ENCODE data around the gene TMEM38A.
"Not testable (repeated sequence)": the region's sequence is repeated elsewhere in the genome, so short reads cannot be mapped to it uniquely, and the experiment has no call there.

The TMEM38A gene

DNA sequence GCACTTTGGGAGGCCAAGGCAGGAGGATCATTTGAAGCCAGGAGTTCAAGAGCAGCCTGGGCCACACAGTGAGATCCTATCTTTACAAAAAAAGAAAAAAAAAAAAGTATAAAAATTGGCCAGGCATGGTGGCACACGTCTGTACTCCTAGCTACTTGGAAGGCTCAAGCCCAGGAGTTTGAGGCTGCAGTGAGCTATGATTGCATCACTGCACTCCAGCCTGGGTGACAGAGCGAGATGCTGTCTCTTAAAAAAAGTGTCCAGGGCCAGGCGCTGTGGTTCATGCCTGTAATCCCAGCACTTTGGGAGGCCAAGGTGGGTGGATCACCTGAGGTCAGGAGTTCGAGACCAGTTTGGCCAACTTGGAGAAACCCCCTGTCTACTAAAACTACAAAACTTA lies 12.9 kb downstream of the TMEM38A start:
- DNase-seq: not testable (repeated sequence)

DNA sequence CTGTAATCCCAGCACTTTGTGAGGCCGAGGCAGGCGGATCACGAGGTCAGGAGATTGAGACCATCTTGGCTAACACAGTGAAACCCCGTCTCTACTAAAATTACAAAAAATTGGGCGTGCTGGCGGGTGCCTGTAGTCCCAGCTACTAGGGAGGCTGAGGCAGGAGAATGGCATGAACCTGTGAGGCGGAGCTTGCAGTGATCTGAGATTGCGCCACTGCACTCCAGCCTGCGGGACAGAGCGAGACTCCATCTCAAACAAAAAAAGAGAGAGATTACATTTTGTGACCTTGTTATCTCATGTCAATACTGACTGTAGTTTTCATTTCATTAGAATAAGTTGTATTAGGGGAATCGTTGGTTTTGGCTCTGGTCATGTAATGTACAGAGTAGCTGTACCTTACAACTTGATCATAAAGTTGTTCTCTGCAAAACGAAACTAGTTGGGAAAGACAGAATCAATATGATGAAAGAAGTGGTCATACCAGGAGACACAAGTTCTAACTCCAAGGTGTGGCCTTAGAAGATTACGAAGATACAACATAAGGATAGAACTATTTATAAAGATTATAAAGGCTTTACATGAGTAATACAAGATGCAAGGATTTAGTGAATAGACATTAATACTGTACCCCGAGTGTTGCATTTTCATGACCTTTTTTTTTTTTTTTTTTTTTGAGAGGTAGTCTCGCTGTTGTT lies 15.3 kb downstream of the TMEM38A start:
- no peak for DNase-seq

DNA sequence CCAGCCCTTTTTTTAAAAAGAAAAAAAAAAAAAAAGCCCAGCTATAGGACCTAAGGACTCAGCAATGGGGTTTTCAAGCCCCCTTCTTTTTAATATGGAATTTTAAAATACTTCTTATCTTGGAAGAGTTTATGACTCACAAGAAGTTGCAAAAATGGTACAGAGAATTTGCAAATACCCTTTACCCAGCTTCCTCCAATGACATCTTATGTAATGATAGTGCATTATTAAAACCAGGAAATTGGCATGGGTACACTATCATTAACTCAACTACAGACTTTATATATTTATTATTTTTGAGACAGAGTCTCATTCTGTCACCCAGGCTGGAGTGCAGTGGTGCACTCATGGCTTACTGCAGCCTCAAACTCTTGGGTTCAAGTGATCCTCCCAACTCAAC lies 16.1 kb downstream of the TMEM38A start:
- no peak for DNase-seq

DNA sequence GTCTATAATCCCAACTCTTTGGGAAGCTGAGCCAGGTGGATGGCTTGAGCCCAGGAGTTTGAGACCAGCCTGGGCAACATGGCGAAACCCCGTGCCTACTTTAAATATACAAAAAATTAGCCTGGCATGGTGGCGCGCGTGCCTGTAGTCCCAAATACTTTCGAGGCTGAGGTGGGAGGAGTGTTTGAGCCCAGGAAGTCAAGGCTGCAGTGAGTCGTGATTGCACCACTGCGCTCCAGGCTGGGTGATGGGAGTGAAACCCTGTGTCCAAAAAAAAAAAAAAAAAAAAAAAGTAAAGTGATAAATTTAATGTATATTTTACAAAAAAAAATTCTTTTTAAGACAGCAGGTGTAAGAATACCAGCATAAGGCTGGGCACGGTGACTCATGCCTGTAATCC lies 17.6 kb downstream of the TMEM38A start:
- DNase-seq: no peak

DNA sequence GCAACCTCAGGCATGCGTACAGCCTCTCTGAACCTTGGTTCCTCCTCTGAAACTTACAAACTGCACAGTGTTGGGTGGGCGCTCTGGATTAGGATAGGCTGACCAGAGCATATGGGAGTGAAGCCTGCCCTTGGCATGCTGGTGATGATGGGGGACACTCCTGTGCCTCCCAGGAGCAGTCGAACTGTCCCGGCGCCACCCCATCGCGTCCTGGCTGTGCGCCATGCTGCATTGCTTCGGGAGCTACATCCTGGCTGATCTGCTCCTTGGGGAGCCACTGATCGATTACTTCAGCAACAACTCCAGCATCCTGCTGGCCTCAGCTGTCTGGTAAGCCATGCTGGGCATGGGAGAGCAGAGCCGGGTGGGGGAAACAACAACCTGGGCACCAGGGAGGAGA lies 18.9 kb downstream of the TMEM38A start:
- DNase-seq: no peak

DNA sequence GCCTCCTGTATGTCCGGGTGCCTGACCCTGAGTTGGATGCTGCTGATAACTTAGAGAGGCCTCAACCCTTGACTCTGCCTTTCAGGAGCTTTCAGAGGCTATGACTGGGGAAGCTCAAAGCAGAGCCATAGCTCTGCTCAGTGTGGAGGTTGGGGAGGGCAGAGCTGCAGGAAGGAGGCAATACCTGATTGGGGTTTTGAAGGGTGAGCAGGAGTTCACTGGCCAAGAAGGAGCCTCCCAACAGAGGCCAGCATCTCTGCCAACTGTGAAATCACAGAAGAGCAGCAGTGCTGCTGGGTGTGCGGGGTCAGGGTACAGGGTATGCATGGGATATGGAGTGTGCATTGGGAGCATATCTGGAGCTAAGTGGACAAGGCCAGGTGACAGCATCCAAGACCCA lies 21.6 kb downstream of the TMEM38A start:
- no peak for DNase-seq

DNA sequence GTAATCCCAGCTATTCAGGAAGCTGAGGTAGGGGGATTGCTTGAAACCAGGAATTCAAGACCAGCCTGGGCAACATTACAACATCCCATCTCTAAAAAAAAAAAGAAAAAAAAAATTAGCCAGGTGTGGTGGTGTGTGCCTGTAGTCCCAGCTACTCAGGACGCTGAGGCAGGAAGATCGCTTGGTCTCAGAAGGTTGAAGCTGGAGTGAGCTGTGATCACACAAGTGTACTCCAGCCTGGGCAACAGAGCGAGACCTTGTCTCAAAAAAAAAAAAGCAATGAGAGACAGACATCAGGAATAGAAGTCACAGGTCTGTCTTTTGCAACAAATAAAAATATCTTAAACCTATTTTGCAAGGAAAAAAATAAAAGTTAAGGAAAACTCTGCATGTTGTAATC lies 23.3 kb downstream of the TMEM38A start:
- no peak for DNase-seq

DNA sequence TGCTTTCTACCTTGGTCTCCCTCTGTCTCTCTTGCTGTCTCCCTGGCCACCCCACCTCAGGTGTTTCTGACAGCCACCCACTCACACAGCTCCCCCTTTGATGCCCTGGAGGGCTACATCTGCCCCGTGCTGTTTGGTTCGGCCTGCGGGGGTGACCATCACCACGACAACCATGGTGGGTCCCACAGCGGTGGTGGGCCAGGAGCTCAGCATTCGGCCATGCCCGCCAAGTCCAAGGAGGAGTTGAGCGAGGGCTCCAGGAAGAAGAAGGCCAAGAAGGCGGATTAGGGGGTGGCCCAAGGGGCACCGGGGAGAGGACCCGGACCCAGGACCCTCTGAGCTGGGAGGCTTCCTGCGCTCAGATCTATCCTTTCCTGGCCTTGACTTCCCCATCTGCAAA lies 27.1 kb downstream of the TMEM38A start:
- no peak for DNase-seq

DNA sequence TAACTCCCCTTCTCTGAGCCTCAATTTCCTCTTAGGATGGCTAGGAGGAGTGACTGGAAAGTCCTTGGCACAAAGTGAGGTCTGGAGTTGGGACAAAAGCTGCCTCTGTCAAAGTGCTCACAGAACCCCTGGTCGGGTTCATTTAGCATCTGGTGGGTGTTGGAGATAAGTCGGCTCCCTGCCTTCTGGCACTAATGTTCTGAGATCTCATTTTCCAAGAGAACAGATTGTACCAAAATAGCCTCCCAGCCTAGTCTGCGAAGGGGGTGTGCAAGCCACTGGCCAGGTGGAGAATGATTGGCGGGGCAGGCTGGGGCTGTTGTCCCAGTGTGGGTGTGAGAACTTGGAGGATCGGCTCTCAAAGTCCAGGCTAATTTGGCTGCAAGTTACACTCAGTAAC lies 38.0 kb downstream of the TMEM38A start:
- peak in 6 of 58 donors; percentile 0 to 45 (median 10) for DNase-seq

DNA sequence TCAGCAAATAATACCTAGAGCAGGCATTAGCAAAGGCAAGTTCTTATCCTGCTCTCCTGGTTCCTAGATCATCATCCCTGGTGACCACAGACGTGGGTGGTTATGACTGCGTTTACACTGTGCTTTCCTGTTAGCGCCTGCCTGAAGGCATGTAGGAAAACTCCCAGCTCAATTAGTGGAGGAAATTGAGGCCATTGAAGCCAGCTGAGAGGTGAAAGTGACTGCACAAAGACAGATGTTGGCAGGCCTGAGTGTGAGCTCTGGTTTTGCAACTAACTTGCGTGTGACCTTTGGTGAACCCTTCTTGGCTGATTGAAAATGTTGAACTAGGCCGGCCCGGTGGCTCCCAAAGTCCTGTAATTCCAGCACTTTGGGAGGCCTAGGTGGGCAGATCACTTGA lies 41.2 kb downstream of the TMEM38A start:
- no peak for DNase-seq

DNA sequence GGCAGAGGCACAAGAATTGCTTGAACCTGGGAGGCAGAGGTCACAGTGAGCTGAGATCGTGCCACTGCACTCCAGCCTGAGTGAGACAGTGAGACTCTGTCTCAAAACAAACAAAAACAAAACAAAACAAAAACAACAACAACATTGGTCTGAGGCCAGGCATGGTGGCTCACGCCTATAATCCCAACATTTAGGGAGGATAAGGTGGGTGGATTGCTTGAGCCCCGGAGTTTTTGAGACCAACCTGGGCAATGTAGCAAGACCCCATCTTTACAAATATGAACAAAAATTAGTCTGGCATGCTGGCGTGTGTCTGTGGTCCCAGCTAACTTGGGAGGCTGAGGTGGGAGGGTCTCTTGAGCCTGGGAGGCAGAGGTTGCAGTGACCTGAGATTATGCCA lies 42.7 kb downstream of the TMEM38A start:
- no peak for DNase-seq

DNA sequence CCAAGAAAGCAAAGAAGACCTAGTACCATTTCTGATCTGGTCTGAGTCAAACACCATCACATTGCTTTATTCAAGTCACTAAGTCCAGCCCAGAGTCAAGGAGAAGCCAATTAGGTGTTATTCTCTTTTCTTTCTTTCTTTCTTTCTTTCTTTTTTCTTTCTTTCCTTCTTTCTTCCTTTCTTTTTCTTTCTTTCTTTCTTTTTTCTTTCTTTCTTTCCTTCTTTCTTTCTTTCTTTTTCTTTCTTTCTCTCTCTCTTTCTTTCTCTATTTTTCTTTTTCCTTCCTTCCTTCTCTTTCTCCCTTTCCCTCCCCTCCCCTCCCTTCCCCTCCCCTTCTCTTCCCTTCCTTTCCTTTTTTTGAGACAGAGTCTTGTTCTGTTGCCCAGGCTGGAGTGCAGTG lies 49.9 kb downstream of the TMEM38A start:
- not testable (repeated sequence) for DNase-seq

DNA sequence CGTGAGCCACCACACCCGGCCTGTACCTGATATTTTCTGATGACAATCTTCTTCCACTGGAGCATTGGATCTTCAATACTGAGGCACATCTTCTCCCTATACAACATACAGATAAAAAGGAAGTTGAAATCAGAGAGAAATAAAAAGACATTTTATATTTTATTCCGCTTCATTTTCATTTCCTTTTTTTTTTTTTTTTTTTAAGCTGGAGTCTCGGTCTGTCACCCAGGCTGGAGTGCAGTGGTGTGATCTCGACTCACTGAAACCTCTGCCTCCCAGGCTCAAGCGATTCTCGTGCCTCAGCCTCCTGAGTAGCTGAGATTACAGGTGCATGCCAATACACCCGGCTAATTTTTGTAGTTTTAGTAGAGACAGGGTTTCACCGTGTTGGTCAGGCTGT lies 51.4 kb downstream of the TMEM38A start:
- DNase-seq: not testable (repeated sequence)

DNA sequence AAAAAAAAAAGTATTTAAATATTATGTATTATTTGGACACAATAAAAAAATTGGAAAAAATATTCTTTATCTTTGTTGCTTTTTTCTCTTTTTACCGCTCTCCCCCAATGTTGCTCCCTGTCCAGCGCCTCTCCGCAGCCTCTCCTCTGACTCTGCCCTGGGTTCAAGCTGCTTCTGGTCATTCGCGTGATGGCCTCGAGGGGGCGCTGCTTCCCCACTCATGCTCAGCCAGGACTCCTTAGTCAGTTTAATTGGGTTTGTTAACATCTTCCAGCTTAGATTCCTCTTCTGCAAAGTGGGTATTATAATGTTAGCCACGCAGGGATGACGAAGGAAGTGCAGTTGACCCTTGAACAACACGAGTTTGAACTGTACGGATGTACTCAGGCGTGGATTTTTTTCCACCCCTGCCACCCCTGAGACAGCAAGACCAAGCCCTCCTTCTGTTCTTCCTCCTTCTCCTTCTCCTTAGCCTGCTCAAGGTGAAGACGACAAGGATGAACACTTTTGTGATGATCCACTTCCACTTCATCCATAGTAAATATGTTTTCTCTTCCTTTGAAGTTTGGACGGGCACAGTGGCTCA lies 53.9 kb downstream of the TMEM38A start:
- peak in 55 of 58 donors; percentile 1 to 78 (median 33) for DNase-seq

DNA sequence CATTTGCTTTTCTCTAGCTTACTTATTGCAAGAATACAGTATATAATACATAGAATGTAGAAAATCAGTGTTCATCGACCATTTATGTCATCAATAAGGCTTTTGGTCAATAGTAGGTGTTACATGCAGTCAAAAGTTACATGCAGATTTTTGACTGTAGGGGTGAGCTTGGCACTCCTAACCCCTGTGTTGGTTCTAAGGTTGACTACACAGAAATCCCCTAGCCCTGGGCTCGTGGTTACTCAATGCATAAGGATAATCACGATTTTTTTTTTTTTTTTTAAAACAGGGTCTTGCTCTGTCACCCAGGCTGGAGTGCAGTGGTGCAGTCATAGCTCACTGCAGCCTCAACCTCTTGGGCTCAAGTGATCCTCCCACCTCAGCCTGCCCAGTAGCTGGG lies 54.7 kb downstream of the TMEM38A start:
- DNase-seq: no peak

DNA sequence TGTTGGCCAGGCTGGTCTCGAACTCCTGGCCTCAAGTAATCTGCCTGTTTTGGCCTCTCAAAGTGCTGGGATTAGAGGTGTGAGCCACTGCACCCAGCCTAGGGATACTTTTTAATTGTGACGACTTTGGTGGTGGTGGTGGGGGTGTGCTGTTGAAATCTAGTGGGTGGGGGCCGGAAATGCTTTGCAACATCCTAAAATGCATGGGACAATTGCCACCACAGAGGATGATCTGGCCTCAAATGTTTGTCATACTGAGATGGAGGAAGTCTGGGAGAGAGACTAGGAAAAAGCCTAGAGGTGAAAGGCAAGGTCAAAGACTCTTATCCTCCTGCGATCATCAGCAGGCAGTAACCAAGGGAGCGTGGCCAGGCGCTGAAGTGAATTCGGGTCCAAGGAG lies 60.1 kb downstream of the TMEM38A start:
- no peak for DNase-seq

DNA sequence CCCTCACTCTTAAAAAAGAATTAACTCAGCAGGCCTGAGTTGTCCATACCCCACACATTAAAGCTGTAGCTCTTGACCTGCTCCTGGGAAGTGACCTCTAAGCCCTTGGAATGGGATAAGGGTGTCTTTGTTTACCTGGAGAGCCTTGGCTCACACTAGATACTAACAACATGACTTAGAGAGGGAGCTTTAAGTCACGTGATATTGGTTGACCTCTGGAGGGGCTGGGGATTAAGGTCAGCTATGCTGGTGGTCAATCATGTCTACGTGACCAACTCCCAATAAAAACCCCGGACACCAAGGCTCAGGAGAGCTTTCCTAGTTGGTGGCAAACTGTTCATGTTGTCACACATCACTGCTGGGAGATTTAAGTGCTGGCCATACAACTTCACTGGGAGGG lies 61.7 kb downstream of the TMEM38A start:
- no peak for DNase-seq

DNA sequence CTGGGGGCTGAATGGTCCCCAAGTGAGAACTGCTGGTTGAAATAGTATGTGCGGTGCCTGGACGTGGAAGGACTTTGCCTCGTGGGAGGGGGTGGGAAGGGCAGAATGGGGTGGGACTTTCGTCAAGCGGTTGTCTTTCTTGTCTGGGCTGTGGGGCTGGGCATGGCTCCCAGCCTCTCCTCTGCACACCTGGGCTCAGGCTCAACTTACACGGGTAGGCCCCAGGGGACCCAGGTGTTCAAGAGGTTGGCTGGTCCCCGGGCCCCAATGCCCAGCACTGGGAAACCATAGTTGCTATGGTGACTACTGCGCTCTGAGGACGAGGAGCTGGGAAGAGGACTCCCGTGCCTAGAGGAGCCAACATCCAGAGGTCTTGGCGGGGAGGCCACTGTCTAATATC lies 66.0 kb downstream of the TMEM38A start:
- DNase-seq: no peak

DNA sequence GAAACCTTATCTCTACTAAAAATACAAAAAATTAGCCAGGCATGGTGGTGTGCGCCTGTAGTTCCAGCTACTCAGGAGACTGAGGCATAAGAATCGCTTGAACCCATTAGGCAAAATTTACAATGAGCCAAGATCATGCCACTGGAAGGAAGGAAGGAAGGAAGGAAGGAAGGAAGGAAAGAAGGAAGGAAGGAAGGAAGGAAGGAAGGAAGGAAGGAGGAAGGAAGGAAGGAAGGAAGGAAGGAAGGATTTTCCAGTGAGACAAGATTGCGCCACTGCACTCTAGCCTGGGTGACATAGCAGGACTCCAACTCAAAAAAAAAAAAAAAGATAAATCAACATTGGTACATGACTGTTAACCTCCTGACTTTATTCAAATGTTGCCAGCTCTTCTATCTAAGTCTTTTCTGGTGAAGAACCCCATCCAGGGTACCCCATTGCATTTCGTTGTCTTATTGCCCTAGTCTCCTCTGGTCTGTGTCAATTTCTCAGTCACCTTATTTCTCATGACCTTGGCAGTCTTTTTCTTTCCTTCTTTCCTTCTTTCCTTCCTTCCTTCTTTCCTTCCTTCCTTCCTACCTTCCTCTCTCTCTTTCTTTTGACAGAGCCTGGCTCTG lies 74.8 kb downstream of the TMEM38A start:
- not testable (repeated sequence) for DNase-seq

DNA sequence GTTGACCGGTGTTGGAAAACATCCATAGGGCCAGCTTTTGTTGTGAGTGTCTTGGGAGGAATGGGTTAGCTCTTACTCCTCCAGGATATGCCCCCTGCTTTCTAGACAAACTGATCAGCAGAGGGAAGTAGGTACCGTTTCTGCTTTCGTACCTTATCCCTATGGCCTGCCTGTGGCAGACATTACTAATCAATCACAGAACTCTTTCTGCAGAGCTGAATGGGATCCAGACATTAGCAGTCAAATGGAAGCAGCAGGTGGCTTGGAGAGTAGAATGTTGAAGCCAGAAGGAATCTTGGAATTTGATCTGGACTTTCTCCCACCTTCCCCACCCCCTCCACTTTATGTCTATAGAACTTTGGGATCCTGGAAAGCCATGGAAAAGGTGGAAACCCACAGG lies 75.8 kb downstream of the TMEM38A start:
- no peak for DNase-seq

DNA sequence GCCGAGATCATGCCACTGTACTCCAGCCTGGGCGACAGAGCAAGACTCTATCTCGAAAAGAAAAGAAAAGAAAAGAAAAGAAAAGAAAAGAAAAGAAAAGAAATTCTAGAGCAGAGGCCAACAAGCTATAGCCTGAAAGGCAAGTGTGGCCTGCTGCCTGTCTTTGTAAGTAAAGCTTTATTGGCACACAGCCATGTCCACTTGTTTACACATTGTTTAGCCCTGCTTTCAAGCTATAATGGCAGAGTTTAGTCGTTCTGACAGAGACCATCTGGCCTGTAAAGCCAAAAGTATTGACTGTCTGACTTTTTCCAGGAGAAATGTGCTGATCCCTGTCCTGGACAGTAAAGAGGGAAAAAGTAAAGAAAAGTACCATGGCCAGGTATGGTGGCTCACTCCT lies 77.0 kb downstream of the TMEM38A start:
- no peak for DNase-seq

DNA sequence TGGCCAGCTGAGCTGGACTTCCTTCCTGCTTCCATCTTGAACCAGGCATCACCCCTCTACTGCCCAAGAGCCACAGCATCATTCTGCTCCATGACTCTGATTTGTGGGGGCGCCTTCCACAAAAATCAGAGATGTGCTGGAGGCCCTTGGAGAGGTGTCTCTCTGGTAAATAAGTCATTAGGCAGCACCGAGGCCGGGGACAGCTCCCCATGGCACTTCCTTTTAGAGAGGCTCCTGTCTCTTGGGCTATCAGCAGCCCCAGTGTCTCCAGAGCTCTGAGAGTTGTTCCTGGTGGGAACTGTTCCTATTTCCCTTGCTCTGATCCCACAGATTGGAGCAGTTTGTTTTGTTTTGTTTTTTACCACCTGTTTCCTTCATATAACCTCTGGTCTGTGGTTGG lies 78.6 kb downstream of the TMEM38A start:
- no peak for DNase-seq
